Prostate gland (tissue), 2 donors: ENCODE data around the gene MFAP2.

Source experiments
- POLR2A ChIP-seq: fragments of 450-650 bp; IDR thresholded peaks from one replicate; pipeline ENCODE4 v1.6.1; 2016; ENCODE audit warnings: antibody characterized with exemption, mild to moderate bottlenecking
- TF ChIP-seq, protein P1 (sequence below), 4 experiments: fragments of 200-600 bp in 2 of 4; fragments of 450-650 bp in 2 of 4; sonication (generic) in 2 of 4; IDR thresholded peaks; 1 replicate in 3 of 4; 2 replicates in 1 of 4; pipeline ENCODE4 v1.5.1; 2016 to 2019; ENCODE audit warnings: antibody characterized with exemption in 4 of 4, mild to moderate bottlenecking in 2 of 4, moderate library complexity in 2 of 4

DNA sequence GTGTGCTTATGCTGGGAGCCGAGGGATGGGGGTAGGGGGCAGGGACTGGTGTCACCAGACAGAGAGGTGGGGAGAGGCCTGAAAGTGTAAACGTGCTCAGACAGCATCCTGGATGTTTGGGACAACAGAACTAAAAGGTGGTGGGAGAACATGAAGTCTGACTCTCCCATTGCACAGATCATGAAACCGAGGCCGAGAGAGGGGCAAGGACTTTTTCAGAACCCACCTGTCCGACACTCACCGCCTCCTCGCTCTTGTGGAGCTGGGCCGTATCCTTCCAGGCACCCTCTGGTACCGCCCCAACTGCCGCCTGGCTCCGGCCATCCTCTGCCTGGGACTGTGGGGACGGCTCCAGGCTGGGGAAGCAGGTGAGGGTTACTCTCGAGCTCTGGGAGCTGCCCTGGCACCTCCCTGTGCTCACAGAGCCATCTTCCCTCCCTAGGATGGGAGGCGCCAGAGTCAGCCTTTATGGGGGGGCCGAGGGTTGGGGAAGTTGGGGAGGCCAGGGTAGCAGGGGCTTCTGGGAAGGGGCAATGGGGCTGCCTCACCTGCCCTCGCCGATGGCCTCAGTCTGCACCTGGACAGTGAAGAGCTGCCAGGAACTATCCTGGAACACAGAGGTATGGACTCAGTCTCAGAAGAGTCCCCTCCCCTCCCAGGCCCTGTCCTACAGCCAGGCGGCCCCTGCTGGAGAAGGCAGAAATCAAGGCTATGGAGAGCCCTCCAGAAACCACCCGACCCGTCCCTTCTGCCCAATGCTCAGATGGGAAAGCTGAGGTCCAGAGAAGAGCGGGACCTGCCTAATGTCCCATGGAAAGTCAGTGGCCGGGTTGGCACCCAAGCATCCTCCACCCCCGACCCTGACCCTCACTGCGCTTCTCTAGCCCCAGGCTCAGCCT, 24.3 kb upstream of the MFAP2 start:
- no peak for TF ChIP-seq POLR2A
- TF ChIP-seq, protein P1, sequence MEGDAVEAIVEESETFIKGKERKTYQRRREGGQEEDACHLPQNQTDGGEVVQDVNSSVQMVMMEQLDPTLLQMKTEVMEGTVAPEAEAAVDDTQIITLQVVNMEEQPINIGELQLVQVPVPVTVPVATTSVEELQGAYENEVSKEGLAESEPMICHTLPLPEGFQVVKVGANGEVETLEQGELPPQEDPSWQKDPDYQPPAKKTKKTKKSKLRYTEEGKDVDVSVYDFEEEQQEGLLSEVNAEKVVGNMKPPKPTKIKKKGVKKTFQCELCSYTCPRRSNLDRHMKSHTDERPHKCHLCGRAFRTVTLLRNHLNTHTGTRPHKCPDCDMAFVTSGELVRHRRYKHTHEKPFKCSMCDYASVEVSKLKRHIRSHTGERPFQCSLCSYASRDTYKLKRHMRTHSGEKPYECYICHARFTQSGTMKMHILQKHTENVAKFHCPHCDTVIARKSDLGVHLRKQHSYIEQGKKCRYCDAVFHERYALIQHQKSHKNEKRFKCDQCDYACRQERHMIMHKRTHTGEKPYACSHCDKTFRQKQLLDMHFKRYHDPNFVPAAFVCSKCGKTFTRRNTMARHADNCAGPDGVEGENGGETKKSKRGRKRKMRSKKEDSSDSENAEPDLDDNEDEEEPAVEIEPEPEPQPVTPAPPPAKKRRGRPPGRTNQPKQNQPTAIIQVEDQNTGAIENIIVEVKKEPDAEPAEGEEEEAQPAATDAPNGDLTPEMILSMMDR (IDR thresholded peaks at IDR 0.05): no peak
